ENCODE results near the gene LIME1. TPM values are rescaled to one million over a fixed set of nuclear protein-coding genes. Genes with fewer than 3 reads are reported as not detected.

Gene LIME1
- total and polyA plus RNA-seq, 9 of the 15 experiments (the other 6 are each of a cell fraction or from before 2014, with no cell fraction given) = 0.11 to 17.1 (median 2.8) TPM; not detected in 2

- intact Hi-C loops (cut with micrococcal nuclease) = no loop called here
- ATAC-seq = no peak
- Histone ChIP-seq H3K36me3 (ENCODE audit: control insufficient read depth, insufficient read depth, low read length) (peaks cover 71% of the 10 kb centered on the region; the same call in 2 of the 3 replicates), H2AFZ (ENCODE audit: low read depth, low read length) (no peak overlapping the region), H3K9me3 (replicated peaks; ENCODE audit: control insufficient read depth, insufficient read depth, low read depth, low read length) (peaks cover 4% of the 10 kb centered on the region), H4K20me1 (replicated peaks; ENCODE audit: control insufficient read depth, insufficient read depth, low read length) (0 out of 2 replicates have a peak, but pooled peaks cover 5% of the 10 kb centered on the region), H3K4me3 (no peak overlapping the region), H3K79me2 (ENCODE audit: control insufficient read depth, insufficient read depth, low read length) (peaks cover 26% of the 10 kb centered on the region), H3K9me1 (ENCODE audit: control insufficient read depth, insufficient read depth, low read length) (no peaks in the 10 kb centered on the region), H3K27me3 (ENCODE audit: control insufficient read depth in 2 of 2, insufficient read depth in 2 of 2, low read length in 2 of 2) (no peaks in the 10 kb centered on the region), H3K27ac (ENCODE audit: extremely low read depth, low read depth, low read length) (no peak overlapping the region), H3K9ac (ENCODE audit: insufficient read depth in 1 of 2, low read depth in 2 of 2, low read length in 2 of 2) (no peak overlapping the region; a peak in 1 of 4 replicates), H3K4me1 (replicated peaks in 1 of 2; ENCODE audit: control insufficient read depth in 2 of 2, insufficient read depth in 2 of 2, low read length in 2 of 2) (peaks cover 5 to 52% of the 10 kb centered on the region in 2 experiments; a peak in 4 of 5 replicates), H3K4me2 (ENCODE audit: insufficient read depth, low read length) (no peak overlapping the region)
- FAIRE-seq = no peak
- WGBS (ENCODE audit: insufficient coverage, low coverage, missing lambda C conversion rate) = 97% methylated on average over 13 of the region's 13 CpGs
- CTCF ChIA-PET (ENCODE audit: low intra/inter-chr PET ratio) = no interaction called here
- in situ Hi-C loops (cut with MboI) = no loop called here
- DNase-seq (ENCODE audit: extremely low read depth in 1 of 4, low spot score in 3 of 4) = no peak
- POLR2A ChIA-PET = no interaction called here
- no TSS peak for BruUV-seq (replicated peaks)
- no peak for TF ChIP-seq ZMIZ1 (IDR thresholded peaks at IDR 0.05; ENCODE audit: low read depth in 2 of 2, low read length in 2 of 2)
- TF ChIP-seq SP1 (CRISPR knock-in tag; IDR thresholded peaks at IDR 0.05) = no peak
- TF ChIP-seq GTF2F1 (IDR thresholded peaks at IDR 0.05; ENCODE audit: low read depth, low read length) = no peak
- TF ChIP-seq NBN (IDR thresholded peaks at IDR 0.05; ENCODE audit: low read depth) = no peak
- no peak for TF ChIP-seq TARDBP (IDR thresholded peaks at IDR 0.05)
- TF ChIP-seq RBM14 (IDR thresholded peaks at IDR 0.05; ENCODE audit: borderline replicate concordance, insufficient read depth, low read depth, low read length) = no peak
- no peak for TF ChIP-seq BHLHE40 (IDR thresholded peaks at IDR 0.05; ENCODE audit: low read length)
Measured at GRCh38 chr20:63733117-63733516, 3.3 kb upstream of the LIME1 start.
